Measurements from ENCODE around the gene COL4A4. TPM values are rescaled to one million over a fixed set of nuclear protein-coding genes. Genes with fewer than 3 reads are reported as not detected.

Gene COL4A4
- total and polyA plus RNA-seq, 2 donors, result 1.6 to 1.7 TPM

DNA sequence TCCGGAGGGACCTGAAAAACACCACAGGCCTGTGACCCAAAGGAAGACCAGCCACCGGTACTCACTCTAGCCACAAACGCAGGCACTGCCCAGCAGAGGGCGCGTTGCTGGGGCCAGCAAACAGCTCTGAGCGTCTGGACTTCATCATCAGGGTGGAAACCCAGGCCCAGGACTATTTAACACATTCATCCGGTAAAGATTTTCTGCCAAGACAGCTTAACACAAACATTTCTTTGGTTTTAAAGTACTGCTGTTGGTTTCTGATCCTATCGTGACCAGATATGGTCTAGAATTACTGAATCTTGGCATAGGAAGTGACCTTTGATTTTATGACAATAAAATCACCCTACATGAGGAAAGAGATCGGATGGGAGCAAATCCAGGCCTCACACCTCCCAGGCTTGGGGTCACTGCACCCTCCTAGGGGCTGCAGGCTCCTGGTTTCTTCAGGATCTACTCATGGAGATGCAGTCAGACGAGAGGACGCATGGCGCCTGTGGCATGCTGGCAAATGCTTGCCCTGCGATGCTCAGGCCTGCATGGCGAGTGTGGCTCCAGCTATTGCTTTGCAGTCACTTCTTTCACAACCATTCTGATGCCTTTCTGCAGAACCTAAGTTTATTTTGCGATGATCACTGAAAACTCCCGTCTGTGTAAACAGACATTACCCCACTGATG is 130.4 kb downstream of the COL4A4 start:
- H3K4me3 ChIP-seq (ENCODE audit: low read length in 2 of 2), result no peak overlapping the region
- no peak overlapping the region for H3K27ac ChIP-seq (ENCODE audit: low read depth in 1 of 2, low read length in 1 of 2)
- no peaks in the 10 kb centered on the region for H3K4me1 ChIP-seq (ENCODE audit: control insufficient read depth in 2 of 2, insufficient read depth in 2 of 2, low read length in 2 of 2)
- peaks cover 0 to 3% of the 10 kb centered on the region in 2 donors for H3K9me3 ChIP-seq (ENCODE audit: control insufficient read depth in 2 of 2, insufficient read depth in 1 of 2, low read length in 1 of 2)
- peak in 3 of 9 donors; percentile 4 to 28 (median 23) for DNase-seq (ENCODE audit: low read depth in 6 of 9, low spot score in 9 of 9)
- no peaks in the 10 kb centered on the region for H3K27me3 ChIP-seq (ENCODE audit: control insufficient read depth in 2 of 2, insufficient read depth in 1 of 2, low read length in 1 of 2)
- H3K36me3 ChIP-seq (ENCODE audit: control insufficient read depth in 2 of 2, insufficient read depth in 2 of 2, low read length in 1 of 2), result no peaks in the 10 kb centered on the region
- WGBS, result 74% methylated on average over 16 of the region's 16 CpGs

DNA sequence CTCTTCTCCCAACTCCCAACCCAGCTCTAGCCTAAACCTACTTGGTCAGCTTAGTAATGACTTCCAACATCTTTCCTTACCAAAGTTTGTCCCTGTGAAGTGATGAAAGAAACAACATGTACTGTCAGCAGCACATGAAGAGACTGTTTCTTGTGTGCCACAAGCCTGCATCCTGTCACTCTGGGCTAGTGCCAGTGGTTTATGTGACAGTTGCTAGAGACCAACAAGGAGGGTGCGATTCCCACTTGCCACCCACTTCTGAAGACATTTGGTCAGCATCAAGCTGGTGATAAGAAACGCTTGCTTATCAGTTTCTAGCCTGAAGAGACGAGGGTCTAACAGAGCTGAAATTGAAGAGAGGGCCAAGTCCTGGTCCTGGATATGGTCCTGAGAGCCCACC is 132.6 kb downstream of the COL4A4 start:
- no peak for DNase-seq (ENCODE audit: low read depth in 6 of 9, low spot score in 9 of 9)
- Histone ChIP-seq H3K4me3 (ENCODE audit: low read length in 2 of 2) (no peak overlapping the region), H3K9me3 (ENCODE audit: control insufficient read depth in 2 of 2, insufficient read depth in 1 of 2, low read length in 1 of 2) (peaks cover 0 to 3% of the 10 kb centered on the region in 2 donors), H3K27ac (ENCODE audit: low read depth in 1 of 2, low read length in 1 of 2) (no peak overlapping the region), H3K4me1 (ENCODE audit: control insufficient read depth in 2 of 2, insufficient read depth in 2 of 2, low read length in 2 of 2) (no peaks in the 10 kb centered on the region), H3K36me3 (ENCODE audit: control insufficient read depth in 2 of 2, insufficient read depth in 2 of 2, low read length in 1 of 2) (no peaks in the 10 kb centered on the region), H3K27me3 (ENCODE audit: control insufficient read depth in 2 of 2, insufficient read depth in 1 of 2, low read length in 1 of 2) (no peaks in the 10 kb centered on the region)
- WGBS, result 58% methylated on average over 3 of the region's 3 CpGs

DNA sequence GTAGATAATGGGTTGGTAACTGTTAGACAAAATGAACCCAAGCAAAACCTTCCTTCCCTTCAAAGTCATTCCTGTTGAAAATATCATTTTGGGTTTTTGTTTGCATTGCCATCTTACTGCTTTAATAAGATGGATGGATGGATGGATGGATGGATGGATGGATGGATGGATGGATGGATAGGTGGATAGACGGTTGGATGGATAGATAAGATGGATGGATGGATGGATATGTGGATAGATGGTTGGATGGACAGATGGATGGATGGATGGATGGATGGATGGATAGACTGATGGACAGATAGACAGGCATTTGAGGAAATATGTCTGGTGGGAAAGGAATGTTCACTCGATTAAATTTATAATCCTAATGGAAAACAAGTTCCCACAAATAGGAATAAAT is 133.2 kb downstream of the COL4A4 start:
- Histone ChIP-seq H3K27ac (ENCODE audit: low read depth in 1 of 2, low read length in 1 of 2) (no peak overlapping the region), H3K4me1 (ENCODE audit: control insufficient read depth in 2 of 2, insufficient read depth in 2 of 2, low read length in 2 of 2) (no peaks in the 10 kb centered on the region), H3K27me3 (ENCODE audit: control insufficient read depth in 2 of 2, insufficient read depth in 1 of 2, low read length in 1 of 2) (no peaks in the 10 kb centered on the region), H3K4me3 (ENCODE audit: low read length in 2 of 2) (no peak overlapping the region), H3K9me3 (ENCODE audit: control insufficient read depth in 2 of 2, insufficient read depth in 1 of 2, low read length in 1 of 2) (peaks cover 0 to 3% of the 10 kb centered on the region in 2 donors), H3K36me3 (ENCODE audit: control insufficient read depth in 2 of 2, insufficient read depth in 2 of 2, low read length in 1 of 2) (no peaks in the 10 kb centered on the region)
- DNase-seq (ENCODE audit: low read depth in 6 of 9, low spot score in 9 of 9), result no peak
- 91% methylated on average over 2 of the region's 2 CpGs for WGBS

DNA sequence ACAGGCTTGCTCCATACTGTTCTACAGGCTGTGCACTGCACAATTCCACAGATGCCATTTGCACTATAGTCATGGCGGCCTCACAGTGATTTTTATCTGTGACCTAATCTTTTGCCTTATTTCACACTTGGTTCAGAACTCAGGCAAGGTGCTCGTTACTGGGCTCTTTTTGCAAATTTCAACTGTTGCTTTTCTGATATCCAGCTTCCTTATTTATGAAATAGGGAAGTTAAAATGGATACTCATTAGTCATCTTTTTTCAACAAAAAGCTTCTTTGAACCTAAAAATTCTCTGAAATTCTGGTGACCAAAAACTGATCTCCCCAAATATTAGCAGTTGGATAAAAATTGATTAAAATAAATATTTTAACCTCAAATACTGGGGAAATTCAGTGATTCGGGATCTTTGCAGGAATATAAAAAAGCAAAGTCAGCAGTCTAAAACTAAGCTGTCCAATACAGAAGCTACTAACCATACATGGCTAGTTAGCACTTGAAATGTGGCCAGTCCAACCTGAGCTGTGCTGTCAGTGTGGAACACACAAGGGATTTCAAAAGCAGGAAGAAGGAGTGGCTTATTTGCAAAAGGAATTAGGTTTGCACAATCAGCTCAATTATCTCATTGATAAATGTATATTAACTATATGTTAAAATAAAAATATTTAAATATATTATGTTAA is 134.4 kb downstream of the COL4A4 start:
- Histone ChIP-seq H3K4me3 (ENCODE audit: low read length in 2 of 2) (no peak overlapping the region), H3K9me3 (ENCODE audit: control insufficient read depth in 2 of 2, insufficient read depth in 1 of 2, low read length in 1 of 2) (peaks cover 0 to 3% of the 10 kb centered on the region in 2 donors), H3K4me1 (ENCODE audit: control insufficient read depth in 2 of 2, insufficient read depth in 2 of 2, low read length in 2 of 2) (no peaks in the 10 kb centered on the region), H3K27me3 (ENCODE audit: control insufficient read depth in 2 of 2, insufficient read depth in 1 of 2, low read length in 1 of 2) (no peaks in the 10 kb centered on the region), H3K27ac (ENCODE audit: low read depth in 1 of 2, low read length in 1 of 2) (no peak overlapping the region), H3K36me3 (ENCODE audit: control insufficient read depth in 2 of 2, insufficient read depth in 2 of 2, low read length in 1 of 2) (no peaks in the 10 kb centered on the region)
- DNase-seq (ENCODE audit: low read depth in 6 of 9, low spot score in 9 of 9), result no peak
- 60% methylated on average over 3 of the region's 3 CpGs for WGBS

DNA sequence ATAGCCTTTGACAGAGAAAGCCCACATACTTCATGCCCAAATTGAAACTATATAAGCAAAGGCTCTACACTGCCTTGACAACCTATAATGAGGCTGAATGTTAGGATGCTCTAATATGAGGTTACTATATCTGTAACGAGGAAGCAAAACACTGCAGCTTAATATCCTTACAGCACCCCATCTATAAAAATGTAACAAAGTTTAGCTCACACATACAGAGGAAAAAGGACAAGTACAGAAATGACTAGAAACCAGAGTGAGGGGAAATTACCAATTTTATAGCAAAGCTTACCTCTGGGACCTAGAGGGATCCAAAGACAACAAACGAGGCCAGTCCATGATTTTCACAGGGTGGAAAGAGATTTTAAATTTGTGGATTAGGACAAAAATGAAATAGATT is 138.5 kb downstream of the COL4A4 start:
- DNase-seq (ENCODE audit: low read depth in 6 of 9, low spot score in 9 of 9), result no peak
- no peaks in the 10 kb centered on the region for H3K4me1 ChIP-seq (ENCODE audit: control insufficient read depth in 2 of 2, insufficient read depth in 2 of 2, low read length in 2 of 2)
- H3K27ac ChIP-seq (ENCODE audit: low read depth in 1 of 2, low read length in 1 of 2), result no peak overlapping the region
- H3K36me3 ChIP-seq (ENCODE audit: control insufficient read depth in 2 of 2, insufficient read depth in 2 of 2, low read length in 1 of 2), result no peaks in the 10 kb centered on the region
- WGBS, result 91% methylated on average over 2 of the region's 2 CpGs
- H3K27me3 ChIP-seq (ENCODE audit: control insufficient read depth in 2 of 2, insufficient read depth in 1 of 2, low read length in 1 of 2), result no peaks in the 10 kb centered on the region
- no peak overlapping the region for H3K4me3 ChIP-seq (ENCODE audit: low read length in 2 of 2)
- no peaks in the 10 kb centered on the region for H3K9me3 ChIP-seq (ENCODE audit: control insufficient read depth in 2 of 2, insufficient read depth in 1 of 2, low read length in 1 of 2)

DNA sequence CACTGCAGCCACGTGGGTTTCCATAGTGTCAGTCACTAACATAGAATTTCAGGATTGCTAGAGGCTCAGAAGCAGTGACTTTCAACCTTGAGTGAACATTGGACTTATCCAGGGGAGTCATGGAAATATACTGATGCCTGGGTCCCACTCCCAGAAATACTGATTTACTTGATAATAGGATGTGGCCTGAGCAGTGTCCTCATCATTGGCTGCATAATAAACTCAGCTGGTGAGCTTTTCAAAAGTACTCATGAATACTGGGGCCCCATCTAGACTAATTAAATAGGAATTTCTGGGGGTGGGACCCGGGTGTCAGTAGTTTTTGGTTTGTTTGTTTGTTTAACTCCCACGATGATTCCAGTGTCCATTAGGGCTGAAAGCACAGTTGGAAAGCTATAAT is 141.4 kb downstream of the COL4A4 start:
- no peak for DNase-seq (ENCODE audit: low read depth in 6 of 9, low spot score in 9 of 9)
- Histone ChIP-seq H3K4me1 (ENCODE audit: control insufficient read depth in 2 of 2, insufficient read depth in 2 of 2, low read length in 2 of 2) (no peaks in the 10 kb centered on the region), H3K27me3 (ENCODE audit: control insufficient read depth in 2 of 2, insufficient read depth in 1 of 2, low read length in 1 of 2) (no peaks in the 10 kb centered on the region), H3K27ac (ENCODE audit: low read depth in 1 of 2, low read length in 1 of 2) (no peak overlapping the region), H3K36me3 (ENCODE audit: control insufficient read depth in 2 of 2, insufficient read depth in 2 of 2, low read length in 1 of 2) (no peaks in the 10 kb centered on the region), H3K9me3 (ENCODE audit: control insufficient read depth in 2 of 2, insufficient read depth in 1 of 2, low read length in 1 of 2) (no peaks in the 10 kb centered on the region), H3K4me3 (ENCODE audit: low read length in 2 of 2) (no peak overlapping the region)
- 85% methylated on average over 3 of the region's 3 CpGs for WGBS

DNA sequence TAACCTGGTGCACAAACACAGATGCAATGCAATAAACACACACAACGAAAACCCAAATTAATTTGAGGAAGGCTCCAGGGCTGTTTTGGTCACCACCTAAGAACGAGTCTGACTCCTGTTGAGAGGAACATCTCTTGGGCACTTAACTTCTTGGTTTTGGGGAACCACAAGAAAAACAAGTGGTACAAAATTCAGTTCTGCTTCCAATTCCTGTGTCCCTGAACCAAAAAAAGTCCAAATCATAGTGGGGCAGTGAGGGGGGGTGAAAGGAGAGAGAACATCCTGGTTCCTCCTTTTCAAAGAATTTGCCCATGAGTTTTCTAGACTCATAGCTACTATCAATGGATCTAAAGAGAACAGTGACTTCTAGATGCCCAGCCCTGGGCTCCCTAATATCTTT is 143.6 kb downstream of the COL4A4 start:
- no peak overlapping the region for H3K4me3 ChIP-seq (ENCODE audit: low read length in 2 of 2)
- H3K4me1 ChIP-seq (ENCODE audit: control insufficient read depth in 2 of 2, insufficient read depth in 2 of 2, low read length in 2 of 2), result no peaks in the 10 kb centered on the region
- WGBS, result 62% methylated on average over 2 of the region's 2 CpGs
- no peak overlapping the region for H3K27ac ChIP-seq (ENCODE audit: low read depth in 1 of 2, low read length in 1 of 2)
- DNase-seq (ENCODE audit: low read depth in 6 of 9, low spot score in 9 of 9), result no peak
- no peaks in the 10 kb centered on the region for H3K9me3 ChIP-seq (ENCODE audit: control insufficient read depth in 2 of 2, insufficient read depth in 1 of 2, low read length in 1 of 2)
- no peaks in the 10 kb centered on the region for H3K36me3 ChIP-seq (ENCODE audit: control insufficient read depth in 2 of 2, insufficient read depth in 2 of 2, low read length in 1 of 2)
- no peaks in the 10 kb centered on the region for H3K27me3 ChIP-seq (ENCODE audit: control insufficient read depth in 2 of 2, insufficient read depth in 1 of 2, low read length in 1 of 2)

DNA sequence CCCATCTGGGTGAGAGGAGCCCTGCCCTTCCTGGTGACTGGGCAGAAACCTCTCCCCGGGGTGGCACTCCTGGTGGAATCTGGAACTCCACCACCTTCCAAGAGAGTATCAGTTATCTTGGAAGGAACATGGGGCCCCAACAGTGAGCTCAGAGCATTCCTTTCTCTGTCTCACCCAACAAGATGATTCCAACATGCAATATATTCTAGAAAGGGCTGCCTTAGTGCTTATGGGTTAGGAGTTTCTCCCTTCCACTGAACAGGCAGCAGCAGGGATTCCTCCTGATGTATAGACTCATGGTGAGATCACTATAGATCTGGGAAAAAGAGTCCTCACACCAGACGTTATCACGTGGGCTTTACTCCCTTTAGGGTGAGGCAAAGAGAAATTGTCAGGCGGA is 147.1 kb downstream of the COL4A4 start:
- 57% methylated on average over 4 of the region's 4 CpGs for WGBS
- H3K27me3 ChIP-seq (ENCODE audit: control insufficient read depth in 2 of 2, insufficient read depth in 1 of 2, low read length in 1 of 2), result no peaks in the 10 kb centered on the region

DNA sequence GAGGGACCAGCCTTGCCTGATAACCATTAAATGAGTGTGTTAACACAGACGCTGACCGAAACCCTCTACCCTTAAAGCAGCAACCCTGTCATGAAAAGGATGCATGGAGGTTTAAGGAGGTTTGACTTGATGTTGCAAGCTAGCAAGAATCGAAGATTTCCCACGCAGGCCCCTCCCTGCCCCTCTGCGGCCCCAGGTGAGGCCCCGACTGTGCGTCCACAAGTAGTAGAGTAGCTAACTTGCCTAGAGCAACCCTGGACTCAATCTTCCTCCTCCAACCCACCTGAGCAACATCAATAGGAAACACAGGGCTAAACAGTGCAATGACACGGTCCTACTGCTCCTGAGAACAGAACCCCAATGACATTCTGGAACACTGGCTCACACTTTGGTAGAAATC is 150.1 kb downstream of the COL4A4 start:
- 95% methylated on average over 8 of the region's 8 CpGs for WGBS
- Histone ChIP-seq H3K36me3 (ENCODE audit: control insufficient read depth in 2 of 2, insufficient read depth in 2 of 2, low read length in 1 of 2) (no peaks in the 10 kb centered on the region), H3K4me1 (ENCODE audit: control insufficient read depth in 2 of 2, insufficient read depth in 2 of 2, low read length in 2 of 2) (no peaks in the 10 kb centered on the region), H3K27ac (ENCODE audit: low read depth in 1 of 2, low read length in 1 of 2) (no peak overlapping the region), H3K27me3 (ENCODE audit: control insufficient read depth in 2 of 2, insufficient read depth in 1 of 2, low read length in 1 of 2) (no peaks in the 10 kb centered on the region), H3K4me3 (ENCODE audit: low read length in 2 of 2) (no peak overlapping the region), H3K9me3 (ENCODE audit: control insufficient read depth in 2 of 2, insufficient read depth in 1 of 2, low read length in 1 of 2) (no peaks in the 10 kb centered on the region)
- no peak for DNase-seq (ENCODE audit: low read depth in 6 of 9, low spot score in 9 of 9)

More for the DNA sequence above, 147.1 kb downstream of the COL4A4 start:
- H3K9me3 ChIP-seq (ENCODE audit: control insufficient read depth in 2 of 2, insufficient read depth in 1 of 2, low read length in 1 of 2), result no peaks in the 10 kb centered on the region
- H3K27ac ChIP-seq (ENCODE audit: low read depth in 1 of 2, low read length in 1 of 2), result no peak overlapping the region
- H3K36me3 ChIP-seq (ENCODE audit: control insufficient read depth in 2 of 2, insufficient read depth in 2 of 2, low read length in 1 of 2), result no peaks in the 10 kb centered on the region
- no peaks in the 10 kb centered on the region for H3K4me1 ChIP-seq (ENCODE audit: control insufficient read depth in 2 of 2, insufficient read depth in 2 of 2, low read length in 2 of 2)
- DNase-seq (ENCODE audit: low read depth in 6 of 9, low spot score in 9 of 9), result no peak
- no peak overlapping the region for H3K4me3 ChIP-seq (ENCODE audit: low read length in 2 of 2)

Measured in thymus (tissue), 11 donors.